Stimulated activated CD4-positive, alpha-beta T cell treated with anti-CD3 and anti-CD28 coated beads, Interleukin-2, amount 100 ng/mL, for 48 hours (primary cell): ENCODE data around the gene NATD1.
"Not testable (repeated sequence)": the region's sequence is repeated elsewhere in the genome, so short reads cannot be mapped to it uniquely, and the experiment has no call there.

Source experiments
- DNase-seq, 2 donors: peaks; one replicate each; pipeline ENCODE4 v3.0.0-alpha.2; 2020

The NATD1 gene

GRCh38 chr17:21214015-21214776, 39.0 kb downstream of the NATD1 start, which contains the start of gene TMEM11:
Gene TMEM11 (minus strand): TSS chr17:21214161. CDS start chr17:21214152, 9 bp downstream.
- DNase-seq = peak; percentile 92 to 93

GRCh38 chr17:21213638-21214014, 39.6 kb downstream of the NATD1 start:
- DNase-seq = peak in 1 of 2 donors; percentile 18

GRCh38 chr17:21212826-21213637, 40.2 kb downstream of the NATD1 start:
- no peak for DNase-seq

- no peak for DNase-seq
Observed at GRCh38 chr17:21211825-21212479, 41.3 kb downstream of the NATD1 start.

GRCh38 chr17:21210411-21211076, 42.7 kb downstream of the NATD1 start:
- no peak for DNase-seq

- DNase-seq = no peak
Observed at GRCh38 chr17:21209511-21210175, 43.6 kb downstream of the NATD1 start.

- DNase-seq = no peak
Observed at GRCh38 chr17:21208352-21208751, 44.9 kb downstream of the NATD1 start.

- DNase-seq = no peak
Observed at GRCh38 chr17:21204935-21205334, 48.3 kb downstream of the NATD1 start.

- no peak for DNase-seq
Observed at GRCh38 chr17:21202512-21202911, 50.7 kb downstream of the NATD1 start.

GRCh38 chr17:21201874-21202273, 51.3 kb downstream of the NATD1 start:
- no peak for DNase-seq

- DNase-seq = no peak
Observed at GRCh38 chr17:21201298-21201595, 52.0 kb downstream of the NATD1 start.

GRCh38 chr17:21200590-21201297, 52.5 kb downstream of the NATD1 start:
- DNase-seq = no peak

GRCh38 chr17:21199856-21200255, 53.4 kb downstream of the NATD1 start:
- no peak for DNase-seq

- DNase-seq = no peak
Observed at GRCh38 chr17:21199311-21199710, 53.9 kb downstream of the NATD1 start.

GRCh38 chr17:21198411-21198810, 54.8 kb downstream of the NATD1 start:
- no peak for DNase-seq

GRCh38 chr17:21196126-21196525, 57.1 kb downstream of the NATD1 start:
- no peak for DNase-seq

GRCh38 chr17:21194703-21195102, 58.5 kb downstream of the NATD1 start:
- no peak for DNase-seq

GRCh38 chr17:21194226-21194625, 59.0 kb downstream of the NATD1 start:
- DNase-seq = no peak

GRCh38 chr17:21193031-21193430, 60.2 kb downstream of the NATD1 start:
- no peak for DNase-seq

- DNase-seq = not testable (repeated sequence)
Observed at GRCh38 chr17:21192414-21192813, 60.8 kb downstream of the NATD1 start.

- no peak for DNase-seq
Observed at GRCh38 chr17:21191698-21192097, 61.5 kb downstream of the NATD1 start.

GRCh38 chr17:21190078-21190477, 63.1 kb downstream of the NATD1 start:
- no peak for DNase-seq
